Measurements from ENCODE around the gene PDE10A. TPM values are rescaled to one million over a fixed set of nuclear protein-coding genes. Genes with fewer than 3 reads are reported as not detected.

Gene PDE10A
- total RNA-seq, 1 donor from 2014 or later: 5.4 TPM

DNA sequence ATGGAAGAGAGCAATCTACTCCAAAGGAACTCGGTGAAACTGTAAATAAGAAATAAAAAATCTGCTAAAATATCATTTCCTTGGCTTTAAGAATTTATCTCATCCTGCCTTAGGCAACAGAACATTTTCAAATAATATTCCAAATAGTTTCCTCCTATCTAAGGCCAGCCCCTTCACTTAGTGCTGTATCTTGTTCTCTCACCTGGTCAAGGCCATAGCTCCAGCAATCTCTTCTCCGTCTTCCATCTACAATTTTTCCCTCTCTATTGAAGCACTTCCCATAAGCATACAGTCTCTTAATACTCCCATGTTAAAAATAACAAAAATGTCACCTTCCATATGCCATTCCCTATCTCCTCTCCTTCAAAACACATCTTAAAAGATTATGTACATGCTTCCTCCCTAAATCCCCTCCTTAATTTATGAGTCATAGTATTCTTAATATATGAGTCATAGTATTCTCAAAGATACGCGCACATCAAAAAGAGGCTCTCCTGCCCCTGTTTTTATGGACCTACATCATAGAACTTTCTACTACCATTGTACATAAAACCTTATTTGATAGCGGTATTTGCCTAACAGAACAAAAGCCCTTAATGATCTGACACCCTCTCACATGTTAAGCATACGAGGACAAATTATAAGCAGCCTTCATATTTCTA lies 146.9 kb downstream of the PDE10A start:
- H3K36me3 ChIP-seq (ENCODE audit: insufficient read depth, low read length): no peaks in the 10 kb centered on the region
- Mint-ChIP-seq H3K27me3 (ENCODE audit: low read depth, unreplicated experiment) (no peaks in the 10 kb centered on the region), H3K9me3 (ENCODE audit: unreplicated experiment) (no peaks in the 10 kb centered on the region), H3K4me3 (ENCODE audit: unreplicated experiment) (no peak overlapping the region), H3K4me1 (ENCODE audit: low read depth, unreplicated experiment) (peaks cover 8% of the 10 kb centered on the region), H3K27ac (ENCODE audit: unreplicated experiment) (no peak overlapping the region), H3K36me3 (ENCODE audit: low read depth, unreplicated experiment) (no peaks in the 10 kb centered on the region)
- DNase-seq (ENCODE audit: low read depth) (peak; percentile 35), FAIRE-seq (no peak)
- H3K79me2 ChIP-seq (ENCODE audit: insufficient read depth, low read length): no peaks in the 10 kb centered on the region
- H3K9ac ChIP-seq (ENCODE audit: low read length): no peak overlapping the region
- TF ChIP-seq EZH2 (IDR thresholded peaks at IDR 0.05; ENCODE audit: insufficient read depth, low read length): no peak
- TF ChIP-seq, protein P1, sequence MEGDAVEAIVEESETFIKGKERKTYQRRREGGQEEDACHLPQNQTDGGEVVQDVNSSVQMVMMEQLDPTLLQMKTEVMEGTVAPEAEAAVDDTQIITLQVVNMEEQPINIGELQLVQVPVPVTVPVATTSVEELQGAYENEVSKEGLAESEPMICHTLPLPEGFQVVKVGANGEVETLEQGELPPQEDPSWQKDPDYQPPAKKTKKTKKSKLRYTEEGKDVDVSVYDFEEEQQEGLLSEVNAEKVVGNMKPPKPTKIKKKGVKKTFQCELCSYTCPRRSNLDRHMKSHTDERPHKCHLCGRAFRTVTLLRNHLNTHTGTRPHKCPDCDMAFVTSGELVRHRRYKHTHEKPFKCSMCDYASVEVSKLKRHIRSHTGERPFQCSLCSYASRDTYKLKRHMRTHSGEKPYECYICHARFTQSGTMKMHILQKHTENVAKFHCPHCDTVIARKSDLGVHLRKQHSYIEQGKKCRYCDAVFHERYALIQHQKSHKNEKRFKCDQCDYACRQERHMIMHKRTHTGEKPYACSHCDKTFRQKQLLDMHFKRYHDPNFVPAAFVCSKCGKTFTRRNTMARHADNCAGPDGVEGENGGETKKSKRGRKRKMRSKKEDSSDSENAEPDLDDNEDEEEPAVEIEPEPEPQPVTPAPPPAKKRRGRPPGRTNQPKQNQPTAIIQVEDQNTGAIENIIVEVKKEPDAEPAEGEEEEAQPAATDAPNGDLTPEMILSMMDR (IDR thresholded peaks at IDR 0.05; ENCODE audit: insufficient read depth, low read depth, low read length): no peak
- no peak overlapping the region for H3K27ac ChIP-seq (ENCODE audit: low read depth, low read length)
- H4K20me1 ChIP-seq (ENCODE audit: insufficient read depth, low read length): no peaks in the 10 kb centered on the region
- H3K4me3 ChIP-seq (ENCODE audit: insufficient read depth, low read depth, low read length): no peak overlapping the region
- H3K4me1 ChIP-seq (ENCODE audit: insufficient read depth, low read length): no peaks in the 10 kb centered on the region
- H3K27me3 ChIP-seq (ENCODE audit: insufficient read depth, low read length): no peaks in the 10 kb centered on the region
- H3K9me3 ChIP-seq (ENCODE audit: insufficient read depth, low read depth, low read length): no peaks in the 10 kb centered on the region
- H2AFZ ChIP-seq (ENCODE audit: low read depth, low read length): no peak overlapping the region
- peak overlapping the region; percentile 34 for H3K4me2 ChIP-seq (ENCODE audit: low read length)

DNA sequence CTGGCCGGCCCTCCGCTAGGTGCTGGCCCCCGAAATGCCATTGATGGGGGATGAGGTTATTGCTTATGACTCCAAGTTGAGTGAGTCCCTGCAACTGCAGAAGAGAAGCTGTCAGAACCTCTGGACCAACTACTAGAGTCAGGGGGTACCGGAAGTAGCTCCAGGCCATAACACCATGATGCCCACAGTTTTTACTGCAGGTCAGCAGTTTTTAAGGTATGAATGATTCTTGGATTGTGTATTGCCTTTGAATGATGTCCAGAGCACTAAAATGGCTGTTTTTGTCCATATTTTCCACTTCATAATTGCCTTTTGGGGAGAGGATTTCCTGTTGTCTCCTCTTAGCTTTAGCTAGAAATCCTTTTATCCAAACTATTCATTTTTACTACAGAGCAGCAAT lies 148.4 kb downstream of the PDE10A start:
- H3K4me3 Mint-ChIP-seq (ENCODE audit: unreplicated experiment): no peak overlapping the region
- H3K27me3 ChIP-seq (ENCODE audit: insufficient read depth, low read length): no peaks in the 10 kb centered on the region
- TF ChIP-seq, protein P1 (IDR thresholded peaks at IDR 0.05; ENCODE audit: insufficient read depth, low read depth, low read length): no peak
- TF ChIP-seq EZH2 (IDR thresholded peaks at IDR 0.05; ENCODE audit: insufficient read depth, low read length): no peak
- no peak overlapping the region for H2AFZ ChIP-seq (ENCODE audit: low read depth, low read length)
- FAIRE-seq: no peak
- H3K27ac ChIP-seq (ENCODE audit: low read depth, low read length): no peak overlapping the region
- no peak overlapping the region for H3K27ac Mint-ChIP-seq (ENCODE audit: unreplicated experiment)
- peaks cover 8% of the 10 kb centered on the region for H3K4me1 Mint-ChIP-seq (ENCODE audit: low read depth, unreplicated experiment)
- no peaks in the 10 kb centered on the region for H3K27me3 Mint-ChIP-seq (ENCODE audit: low read depth, unreplicated experiment)
- DNase-seq (ENCODE audit: low read depth): no peak
- no peak overlapping the region for H3K9ac ChIP-seq (ENCODE audit: low read length)
- H3K9me3 Mint-ChIP-seq (ENCODE audit: unreplicated experiment): no peaks in the 10 kb centered on the region
- no peak overlapping the region for H3K4me3 ChIP-seq (ENCODE audit: insufficient read depth, low read depth, low read length)
- H3K36me3 ChIP-seq (ENCODE audit: insufficient read depth, low read length): no peaks in the 10 kb centered on the region
- no peaks in the 10 kb centered on the region for H3K4me1 ChIP-seq (ENCODE audit: insufficient read depth, low read length)
- no peaks in the 10 kb centered on the region for H4K20me1 ChIP-seq (ENCODE audit: insufficient read depth, low read length)
- no peak overlapping the region for H3K4me2 ChIP-seq (ENCODE audit: low read length)
- H3K79me2 ChIP-seq (ENCODE audit: insufficient read depth, low read length): no peaks in the 10 kb centered on the region
- H3K9me3 ChIP-seq (ENCODE audit: insufficient read depth, low read depth, low read length): no peaks in the 10 kb centered on the region
- no peaks in the 10 kb centered on the region for H3K36me3 Mint-ChIP-seq (ENCODE audit: low read depth, unreplicated experiment)

DNA sequence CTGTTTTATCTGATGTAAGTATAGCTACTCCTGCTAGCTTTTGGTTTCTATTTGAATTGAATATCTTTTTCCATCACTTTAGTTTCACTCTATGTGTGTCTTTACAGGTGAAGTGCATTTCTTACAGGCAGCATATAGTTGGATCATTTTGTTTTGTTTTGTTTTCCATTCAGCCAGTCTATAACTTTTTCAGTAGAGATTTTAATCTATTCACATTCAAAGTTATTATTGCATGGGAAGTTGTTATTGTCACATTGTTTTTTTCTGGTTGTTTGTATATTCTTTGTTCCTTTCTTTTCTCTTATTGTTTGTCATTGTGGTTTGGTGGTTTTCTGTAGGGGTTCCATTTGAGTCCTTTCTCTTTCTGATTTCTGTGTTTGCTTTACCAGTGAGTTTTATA lies 151.2 kb downstream of the PDE10A start:
- Histone ChIP-seq H3K4me1 (ENCODE audit: insufficient read depth, low read length) (no peaks in the 10 kb centered on the region), H3K27me3 (ENCODE audit: insufficient read depth, low read length) (no peaks in the 10 kb centered on the region), H2AFZ (ENCODE audit: low read depth, low read length) (no peak overlapping the region), H4K20me1 (ENCODE audit: insufficient read depth, low read length) (no peaks in the 10 kb centered on the region), H3K27ac (ENCODE audit: low read depth, low read length) (no peak overlapping the region), H3K9me3 (ENCODE audit: insufficient read depth, low read depth, low read length) (no peaks in the 10 kb centered on the region), H3K4me2 (ENCODE audit: low read length) (no peak overlapping the region), H3K79me2 (ENCODE audit: insufficient read depth, low read length) (no peaks in the 10 kb centered on the region), H3K36me3 (ENCODE audit: insufficient read depth, low read length) (no peaks in the 10 kb centered on the region), H3K9ac (ENCODE audit: low read length) (no peak overlapping the region), H3K4me3 (ENCODE audit: insufficient read depth, low read depth, low read length) (no peak overlapping the region)
- DNase-seq (ENCODE audit: low read depth) (no peak), FAIRE-seq (no peak)
- no peaks in the 10 kb centered on the region for H3K27me3 Mint-ChIP-seq (ENCODE audit: low read depth, unreplicated experiment)
- H3K9me3 Mint-ChIP-seq (ENCODE audit: unreplicated experiment): no peaks in the 10 kb centered on the region
- peaks cover 6% of the 10 kb centered on the region for H3K4me1 Mint-ChIP-seq (ENCODE audit: low read depth, unreplicated experiment)
- no peaks in the 10 kb centered on the region for H3K36me3 Mint-ChIP-seq (ENCODE audit: low read depth, unreplicated experiment)
- no peak for TF ChIP-seq EZH2 (IDR thresholded peaks at IDR 0.05; ENCODE audit: insufficient read depth, low read length)
- TF ChIP-seq, protein P1 (IDR thresholded peaks at IDR 0.05; ENCODE audit: insufficient read depth, low read depth, low read length): no peak
- no peak overlapping the region for H3K27ac Mint-ChIP-seq (ENCODE audit: unreplicated experiment)
- no peak overlapping the region for H3K4me3 Mint-ChIP-seq (ENCODE audit: unreplicated experiment)
